Measurements from ENCODE around the gene TSLP.
A peak's percentile ranks its signal among the peaks of the same experiment; 100 is the strongest.

TSLP gene

DNA sequence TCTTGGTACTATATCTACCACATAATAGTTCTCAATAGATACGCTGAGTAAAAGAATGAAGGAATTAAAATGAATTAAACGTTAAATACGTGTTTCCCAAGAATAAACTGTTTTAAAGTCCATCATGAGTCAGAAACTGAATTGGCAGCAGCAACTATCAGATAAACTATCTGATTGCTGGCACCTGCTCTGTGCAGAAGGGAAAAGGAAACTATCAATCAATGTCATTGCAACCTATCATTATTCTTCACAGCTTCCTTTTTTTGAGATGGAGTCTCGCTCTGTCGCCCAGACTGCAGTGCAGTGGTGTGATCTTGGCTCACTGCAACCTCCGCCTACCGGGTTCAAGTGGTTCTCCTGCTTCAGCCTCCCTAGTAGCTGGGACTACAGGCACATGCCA lies 11.8 kb downstream of the TSLP start:
- DNase-seq (ENCODE audit: low spot score) = peak; percentile 2
- TF ChIP-seq CTCF (IDR thresholded peaks at IDR 0.05; ENCODE audit: extremely low read depth, insufficient read depth, missing control alignments) = no peak
- in situ Hi-C loops (cut with MboI; ENCODE audit: low pct_unique_long_range_greater_than_20kb, low sequenced_read_pairs, unreplicated experiment) = no loop called here

GRCh38 chr5:111092062-111092853 lies 20.7 kb downstream of the TSLP start, which contains the start of gene WDR36:
Gene WDR36, plus strand, starts transcription at chr5:111092348. Its CDS starts 109 bp downstream, at chr5:111092457.
- in situ Hi-C loops (cut with MboI; ENCODE audit: low pct_unique_long_range_greater_than_20kb, low sequenced_read_pairs, unreplicated experiment) = no loop called here
- DNase-seq (ENCODE audit: low spot score) = peak; percentile 77
- TF ChIP-seq CTCF (IDR thresholded peaks at IDR 0.05; ENCODE audit: extremely low read depth, insufficient read depth, missing control alignments) = no peak

- DNase-seq (ENCODE audit: low spot score) = no peak
- TF ChIP-seq CTCF (IDR thresholded peaks at IDR 0.05; ENCODE audit: extremely low read depth, insufficient read depth, missing control alignments) = no peak
- in situ Hi-C loops (cut with MboI; ENCODE audit: low pct_unique_long_range_greater_than_20kb, low sequenced_read_pairs, unreplicated experiment) = no loop called here
These were observed 24.5 kb downstream of the TSLP start for GRCh38 chr5:111095982-111096381.

DNA sequence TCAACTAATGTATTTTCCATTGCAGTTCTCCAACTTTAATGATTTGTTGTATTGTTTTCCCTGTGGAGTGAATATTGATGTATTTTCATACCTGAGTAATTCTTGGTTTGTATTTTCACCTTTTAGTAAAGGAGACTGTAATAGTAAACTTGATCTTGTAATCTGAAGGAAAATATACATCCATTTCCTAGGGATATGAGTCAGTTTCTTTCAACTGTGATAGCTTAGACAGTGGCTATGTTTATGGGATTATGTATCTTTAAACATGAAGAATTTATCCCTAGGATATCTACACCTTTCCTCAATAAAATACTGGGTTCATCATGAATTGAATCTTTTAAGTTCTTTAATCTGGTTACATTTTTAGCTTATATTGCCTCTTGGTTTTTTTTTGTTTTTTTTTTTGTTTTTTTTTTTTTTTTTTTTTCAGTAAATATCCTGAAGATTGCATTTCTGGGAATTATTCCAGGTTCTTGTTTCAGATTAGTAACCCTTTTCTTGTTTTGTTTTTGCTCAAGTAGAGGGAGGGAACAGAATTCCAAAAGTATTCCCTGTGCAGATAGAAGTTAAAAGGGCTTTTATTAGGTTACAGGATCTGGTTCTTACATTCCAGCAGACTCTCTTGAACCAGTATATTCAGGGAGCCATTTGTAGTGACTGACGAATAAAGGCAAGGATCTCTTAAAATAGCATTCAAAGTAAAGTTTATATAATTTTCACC lies 27.7 kb downstream of the TSLP start:
- no peak for TF ChIP-seq CTCF (IDR thresholded peaks at IDR 0.05; ENCODE audit: extremely low read depth, insufficient read depth, missing control alignments)
- DNase-seq (ENCODE audit: low spot score) = no peak
- in situ Hi-C loops (cut with MboI; ENCODE audit: low pct_unique_long_range_greater_than_20kb, low sequenced_read_pairs, unreplicated experiment) = no loop called here

GRCh38 chr5:111106320-111106948 lies 34.9 kb downstream of the TSLP start:
- DNase-seq (ENCODE audit: low spot score) = no peak

More at GRCh38 chr5:111106320-111106948, 34.9 kb downstream of the TSLP start:
- in situ Hi-C loops (cut with MboI; ENCODE audit: low pct_unique_long_range_greater_than_20kb, low sequenced_read_pairs, unreplicated experiment) = loop anchor here (25.0 kb wide), 1 partner anchor 344 kb away; no protein-coding TSS in a partner anchor
- TF ChIP-seq CTCF (IDR thresholded peaks at IDR 0.05; ENCODE audit: extremely low read depth, insufficient read depth, missing control alignments) = no peak

Measured in GM13977 (cell line).